IPS-NIHi7 (cell line): ENCODE measurements around the gene ARHGEF16.

ENCODE experiments used
- DNase-seq: peaks from one replicate; pipeline ENCODE4 v3.0.0; 2012; ENCODE audit warnings: mixed read lengths; ENCODE audit errors: extremely low spot score

The ARHGEF16 gene

GRCh38 chr1:3482378-3482849, 27.9 kb downstream of the ARHGEF16 start:
- DNase-seq: peak; percentile 44

GRCh38 chr1:3483380-3483779, 28.9 kb downstream of the ARHGEF16 start:
- no peak for DNase-seq

GRCh38 chr1:3483801-3484444, 29.5 kb downstream of the ARHGEF16 start:
- DNase-seq: peak; percentile 92

- no peak for DNase-seq
Observed at GRCh38 chr1:3485016-3485415, 30.6 kb downstream of the ARHGEF16 start.

- no peak for DNase-seq
Observed at GRCh38 chr1:3488432-3488831, 34.0 kb downstream of the ARHGEF16 start.

- DNase-seq: no peak
Observed at GRCh38 chr1:3490046-3490745, 35.7 kb downstream of the ARHGEF16 start.

- peak; percentile 90 for DNase-seq
Observed at GRCh38 chr1:3491291-3492246, 37.1 kb downstream of the ARHGEF16 start.

GRCh38 chr1:3492545-3493246, 38.2 kb downstream of the ARHGEF16 start:
- DNase-seq: no peak

- no peak for DNase-seq
Observed at GRCh38 chr1:3494321-3495308, 40.1 kb downstream of the ARHGEF16 start.

GRCh38 chr1:3495776-3496745, 41.6 kb downstream of the ARHGEF16 start:
- DNase-seq: no peak

GRCh38 chr1:3496916-3497315, 42.5 kb downstream of the ARHGEF16 start:
- no peak for DNase-seq

GRCh38 chr1:3497521-3497920, 43.1 kb downstream of the ARHGEF16 start:
- DNase-seq: no peak

- DNase-seq: no peak
Observed at GRCh38 chr1:3498246-3498930, 43.9 kb downstream of the ARHGEF16 start.

- DNase-seq: no peak
Observed at GRCh38 chr1:3498986-3499385, 44.5 kb downstream of the ARHGEF16 start.

GRCh38 chr1:3499611-3500010, 45.1 kb downstream of the ARHGEF16 start:
- no peak for DNase-seq

GRCh38 chr1:3500265-3500835, 45.9 kb downstream of the ARHGEF16 start:
- DNase-seq: no peak

GRCh38 chr1:3501437-3501836, 47.0 kb downstream of the ARHGEF16 start:
- no peak for DNase-seq
